Measurements from ENCODE around the gene RBFOX2. TPM values are rescaled to one million over a fixed set of nuclear protein-coding genes. Genes with fewer than 3 reads are reported as not detected.

RBFOX2 gene
- total RNA-seq, 1 experiment from 2014 or later: 91.1 TPM

- H3K27me3 Mint-ChIP-seq (ENCODE audit: insufficient read depth, unreplicated experiment): no peaks in the 10 kb centered on the region
- Histone ChIP-seq H3K4me1 (no peaks in the 10 kb centered on the region), H3K27me3 (replicated peaks; ENCODE audit: control insufficient read depth, insufficient read depth, low read length) (no peaks in the 10 kb centered on the region), H3K9me3 (no peaks in the 10 kb centered on the region), H3K4me3 (ENCODE audit: low read depth, low read length) (no peak overlapping the region), H3K36me3 (ENCODE audit: control insufficient read depth, insufficient read depth, low read length) (peaks cover 2% of the 10 kb centered on the region; the same call in 1 of the 2 replicates)
- DNase-seq: no peak
- CTCF ChIA-PET: no interaction called here
- no TSS peak for BruUV-seq (replicated peaks)
- intact Hi-C loops (cut with micrococcal nuclease; ENCODE audit: unreplicated experiment): loop anchor here (10.0 kb wide), 1 partner anchor 391 kb away; no protein-coding TSS in a partner anchor
- no peak overlapping the region for H3K4me3 Mint-ChIP-seq (ENCODE audit: unreplicated experiment)
- peaks cover 47% of the 10 kb centered on the region for H3K36me3 Mint-ChIP-seq (ENCODE audit: insufficient read depth, unreplicated experiment)
- POLR2A ChIA-PET: no interaction called here
- no peak overlapping the region for H3K27ac Mint-ChIP-seq (ENCODE audit: unreplicated experiment)
- no peak for TF ChIP-seq CTCF (IDR thresholded peaks at IDR 0.05; ENCODE audit: insufficient read depth in 1 of 2, low read depth in 1 of 2, low read length in 1 of 2, severe bottlenecking in 1 of 2, unreplicated experiment in 1 of 2)
- no peaks in the 10 kb centered on the region for H3K4me1 Mint-ChIP-seq (ENCODE audit: low read depth, unreplicated experiment)
- no peaks in the 10 kb centered on the region for H3K9me3 Mint-ChIP-seq (ENCODE audit: unreplicated experiment)
Measured at GRCh38 chr22:35733791-35734516, 294.7 kb downstream of the RBFOX2 start.

- H3K9me3 Mint-ChIP-seq (ENCODE audit: unreplicated experiment): no peaks in the 10 kb centered on the region
- H3K4me1 ChIP-seq: no peaks in the 10 kb centered on the region
- ChIA-PET POLR2A (no interaction called here), CTCF (no interaction called here)
- no TSS peak for BruUV-seq (replicated peaks)
- no peaks in the 10 kb centered on the region for H3K27me3 Mint-ChIP-seq (ENCODE audit: insufficient read depth, unreplicated experiment)
- intact Hi-C loops (cut with micrococcal nuclease; ENCODE audit: unreplicated experiment): loop anchor here (10.0 kb wide), 1 partner anchor 392 kb away; no protein-coding TSS in a partner anchor
- H3K27me3 ChIP-seq (replicated peaks; ENCODE audit: control insufficient read depth, insufficient read depth, low read length): no peaks in the 10 kb centered on the region
- no peaks in the 10 kb centered on the region for H3K36me3 ChIP-seq (ENCODE audit: control insufficient read depth, insufficient read depth, low read length)
- H3K4me1 Mint-ChIP-seq (ENCODE audit: low read depth, unreplicated experiment): no peaks in the 10 kb centered on the region
- no peaks in the 10 kb centered on the region for H3K9me3 ChIP-seq
- no peak overlapping the region for H3K4me3 ChIP-seq (ENCODE audit: low read depth, low read length)
- DNase-seq: no peak
- peaks cover 37% of the 10 kb centered on the region for H3K36me3 Mint-ChIP-seq (ENCODE audit: insufficient read depth, unreplicated experiment)
- no peak overlapping the region for H3K27ac Mint-ChIP-seq (ENCODE audit: unreplicated experiment)
- H3K4me3 Mint-ChIP-seq (ENCODE audit: unreplicated experiment): no peak overlapping the region
- TF ChIP-seq CTCF (IDR thresholded peaks at IDR 0.05; ENCODE audit: insufficient read depth in 1 of 2, low read depth in 1 of 2, low read length in 1 of 2, severe bottlenecking in 1 of 2, unreplicated experiment in 1 of 2): no peak
Measured at GRCh38 chr22:35733036-35733435, 295.6 kb downstream of the RBFOX2 start.

DNA sequence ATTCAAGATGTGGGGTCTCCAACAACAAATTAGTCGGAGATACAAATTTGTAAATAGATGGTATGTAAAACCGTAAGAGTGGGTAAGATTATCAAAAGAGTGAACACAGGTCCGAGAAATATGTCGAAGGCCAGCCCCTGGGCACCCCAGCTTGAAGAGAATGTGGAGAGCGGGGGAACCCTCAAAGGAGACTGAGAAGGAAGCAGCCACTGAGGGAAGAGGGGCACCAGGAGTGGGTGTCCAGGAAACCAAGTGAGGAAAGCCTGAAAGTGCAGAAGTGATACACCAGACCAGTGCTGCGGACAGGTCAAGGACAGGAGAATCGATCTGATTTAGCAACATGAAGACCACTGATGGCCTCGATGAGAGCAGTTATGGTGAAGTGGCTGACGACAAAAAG is 296.5 kb downstream of the RBFOX2 start:
- Histone ChIP-seq H3K27me3 (replicated peaks; ENCODE audit: control insufficient read depth, insufficient read depth, low read length) (no peaks in the 10 kb centered on the region), H3K36me3 (ENCODE audit: control insufficient read depth, insufficient read depth, low read length) (no peaks in the 10 kb centered on the region), H3K9me3 (no peaks in the 10 kb centered on the region), H3K4me3 (ENCODE audit: low read depth, low read length) (no peak overlapping the region), H3K4me1 (no peaks in the 10 kb centered on the region)
- no peak for DNase-seq
- H3K4me1 Mint-ChIP-seq (ENCODE audit: low read depth, unreplicated experiment): no peaks in the 10 kb centered on the region
- no peak overlapping the region for H3K4me3 Mint-ChIP-seq (ENCODE audit: unreplicated experiment)
- H3K36me3 Mint-ChIP-seq (ENCODE audit: insufficient read depth, unreplicated experiment): peaks cover 30% of the 10 kb centered on the region
- no TSS peak for BruUV-seq (replicated peaks)
- ChIA-PET POLR2A (no interaction called here), CTCF (no interaction called here)
- H3K27ac Mint-ChIP-seq (ENCODE audit: unreplicated experiment): peak overlapping the region; percentile 37
- intact Hi-C loops (cut with micrococcal nuclease; ENCODE audit: unreplicated experiment): loop anchor here (10.0 kb wide), 1 partner anchor 393 kb away; no protein-coding TSS in a partner anchor
- no peaks in the 10 kb centered on the region for H3K27me3 Mint-ChIP-seq (ENCODE audit: insufficient read depth, unreplicated experiment)
- no peaks in the 10 kb centered on the region for H3K9me3 Mint-ChIP-seq (ENCODE audit: unreplicated experiment)
- no peak for TF ChIP-seq CTCF (IDR thresholded peaks at IDR 0.05; ENCODE audit: insufficient read depth in 1 of 2, low read depth in 1 of 2, low read length in 1 of 2, severe bottlenecking in 1 of 2, unreplicated experiment in 1 of 2)

All from Caco-2 (cell line).